HFFc6 (cell line): Measurements from ENCODE around the gene TSPAN18. TPM values are rescaled to one million over a fixed set of nuclear protein-coding genes. Genes with fewer than 3 reads are reported as not detected.

ENCODE experiments used
- DNase-seq: peaks from one replicate; pipeline ENCODE4 v3.0.0-alpha.2; 2018
- H3K27ac Mint-ChIP-seq: 2 replicates; pipeline ENCODE4 v1.8.0; 2020; ENCODE audit warnings: mild to moderate bottlenecking, mixed read lengths
- H3K27me3 Mint-ChIP-seq: 2 replicates; pipeline ENCODE4 v1.8.0; 2021; ENCODE audit warnings: mild to moderate bottlenecking, moderate library complexity, mixed read lengths; ENCODE audit not compliant: insufficient read depth
- H3K36me3 Mint-ChIP-seq: 2 replicates; pipeline ENCODE4 v1.8.0; 2021; ENCODE audit warnings: low read depth, mixed read lengths
- H3K4me1 Mint-ChIP-seq: 2 replicates; pipeline ENCODE4 v1.8.0; 2020; ENCODE audit warnings: low read depth, mixed read lengths
- H3K4me3 Mint-ChIP-seq: 2 replicates; pipeline ENCODE4 v1.8.0; 2020; ENCODE audit warnings: mild to moderate bottlenecking, moderate library complexity, mixed read lengths
- H3K9me3 Mint-ChIP-seq: 2 replicates; pipeline ENCODE4 v1.8.0; 2020; ENCODE audit warnings: mild to moderate bottlenecking, mixed read lengths
- CTCF ChIP-seq: fragments of 200-600 bp; sonication (generic); IDR thresholded peaks from 2 replicates; pipeline ENCODE4 v1.5.0; 2021; ENCODE audit warnings: antibody characterized with exemption, mild to moderate bottlenecking
- total RNA-seq, 6 experiments: library from RNA; stranded (reverse); fragmentation: NEBNext Ultra II Directional; extraction: Animal tissue kit (Norgen Biotek cat#: 25700); gene quantifications; 2 replicates in 1 of 6; 3 replicates in 5 of 6; pipeline ENCODE4 v1.2.3, GENCODE V29; 2021

TSPAN18 gene
- total RNA-seq, 6 experiments from 2014 or later, result 0.09 TPM; not detected in 5

DNA sequence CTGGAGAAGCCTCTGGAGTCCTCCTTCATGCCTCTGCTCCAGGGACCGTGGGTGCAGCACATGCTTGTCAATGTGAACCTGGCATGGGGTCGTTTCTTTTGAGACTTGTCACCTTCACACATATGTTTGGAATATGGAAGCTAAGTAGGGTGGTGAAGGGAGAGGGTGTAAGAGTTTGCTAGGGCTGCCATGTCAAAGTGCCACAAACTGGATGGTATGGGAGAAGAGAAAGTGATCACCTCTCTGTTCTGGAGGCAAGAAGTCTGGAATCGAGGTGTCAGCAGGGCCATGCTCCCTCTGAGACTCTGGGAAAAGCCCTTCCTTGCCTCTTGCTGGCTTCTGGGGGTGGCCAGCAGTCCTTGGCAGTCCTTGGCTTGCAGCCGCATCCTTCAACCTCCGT, 8.7 kb upstream of the TSPAN18 start:
- Mint-ChIP-seq H3K9me3 (no peaks in the 10 kb centered on the region), H3K36me3 (no peaks in the 10 kb centered on the region), H3K4me1 (no peaks in the 10 kb centered on the region), H3K27me3 (peaks cover 34% of the 10 kb centered on the region), H3K27ac (no peak overlapping the region), H3K4me3 (no peak overlapping the region)
- TF ChIP-seq CTCF, result no peak
- DNase-seq, result no peak

DNA sequence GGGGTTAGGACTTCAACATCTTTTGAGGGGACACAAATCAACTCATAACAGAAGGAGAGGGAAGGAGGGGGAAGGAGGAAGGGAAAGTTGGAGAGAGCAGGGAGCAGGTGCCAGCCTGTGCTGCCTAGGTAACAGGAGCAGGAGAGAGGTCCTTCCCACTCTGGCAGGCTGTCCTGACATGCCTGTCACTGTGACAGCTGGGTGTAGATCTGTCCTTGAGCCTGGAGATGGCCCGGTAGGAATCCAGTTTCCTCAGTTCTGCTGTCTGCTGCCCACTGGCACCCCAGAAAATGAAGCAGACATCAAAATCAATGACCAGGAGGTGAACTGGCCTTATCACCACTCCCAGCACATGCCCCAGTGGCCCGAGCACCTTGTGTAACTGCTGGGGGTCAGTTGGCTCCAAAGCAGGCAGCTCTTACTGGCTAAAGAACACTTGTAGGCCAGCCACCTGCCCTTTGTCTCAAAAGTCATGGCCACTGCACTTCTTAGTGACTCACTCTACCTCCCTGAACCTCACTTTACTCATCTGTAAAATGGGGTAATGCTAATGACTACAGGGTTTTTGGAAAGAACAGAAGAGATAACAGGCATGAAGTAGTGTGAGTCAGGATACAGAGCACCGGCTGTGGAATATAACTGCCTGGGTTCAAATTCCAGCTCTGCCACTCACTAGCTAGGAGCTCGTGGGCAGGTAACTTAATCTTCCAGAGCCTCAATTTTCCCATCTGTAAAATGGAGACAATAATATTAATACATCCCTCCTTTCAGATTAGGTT, 8.0 kb upstream of the TSPAN18 start:
- H3K27me3 Mint-ChIP-seq, result peaks cover 39% of the 10 kb centered on the region
- no peak for TF ChIP-seq CTCF
- H3K9me3 Mint-ChIP-seq, result no peaks in the 10 kb centered on the region
- H3K27ac Mint-ChIP-seq, result no peak overlapping the region
- H3K4me1 Mint-ChIP-seq, result no peaks in the 10 kb centered on the region
- H3K36me3 Mint-ChIP-seq, result no peaks in the 10 kb centered on the region
- DNase-seq, result no peak
- no peak overlapping the region for H3K4me3 Mint-ChIP-seq

- Mint-ChIP-seq H3K4me1 (peaks cover 6% of the 10 kb centered on the region; the same call in 1 of the 2 replicates), H3K9me3 (no peaks in the 10 kb centered on the region), H3K27ac (no peak overlapping the region), H3K36me3 (no peaks in the 10 kb centered on the region), H3K27me3 (peaks cover 53% of the 10 kb centered on the region), H3K4me3 (no peak overlapping the region)
- no peak for DNase-seq
- no peak for TF ChIP-seq CTCF
Measured at GRCh38 chr11:44725016-44725685, 1.6 kb upstream of the TSPAN18 start.

DNA sequence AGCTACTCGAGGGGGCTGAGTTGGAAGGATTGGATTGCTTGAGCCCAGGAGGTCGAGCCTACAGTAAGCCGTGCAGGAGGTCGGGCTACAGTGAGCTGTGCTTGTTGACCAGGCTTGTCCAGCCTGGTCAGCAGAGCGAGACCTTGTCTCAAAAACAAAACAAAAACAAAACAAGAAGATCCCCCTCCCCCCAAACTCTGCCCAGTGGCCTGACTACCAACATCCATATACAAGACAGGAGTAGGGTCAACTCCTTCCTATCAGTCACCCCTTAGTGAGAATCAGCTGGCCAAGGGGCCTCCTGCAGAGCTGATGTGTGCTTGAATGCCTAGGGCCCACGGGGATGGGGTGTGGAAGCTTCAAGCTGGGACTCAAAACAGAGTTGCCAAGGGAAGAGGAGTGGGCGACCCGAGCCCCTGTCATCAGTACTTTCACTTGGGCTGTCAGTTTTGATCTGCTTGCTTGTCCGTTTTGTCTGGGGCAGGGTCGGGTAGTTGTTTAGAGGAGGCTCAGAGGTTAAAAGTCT, 942 bp upstream of the TSPAN18 start:
- Mint-ChIP-seq H3K27ac (no peak overlapping the region), H3K36me3 (no peaks in the 10 kb centered on the region), H3K4me1 (peaks cover 6% of the 10 kb centered on the region; the same call in 1 of the 2 replicates), H3K27me3 (peaks cover 56% of the 10 kb centered on the region), H3K9me3 (no peaks in the 10 kb centered on the region), H3K4me3 (no peak overlapping the region)
- DNase-seq, result no peak
- no peak for TF ChIP-seq CTCF

GRCh38 chr11:44727114-44727372, 281 bp downstream of the TSPAN18 start:
- H3K4me3 Mint-ChIP-seq, result no peak overlapping the region

More at GRCh38 chr11:44727114-44727372, 281 bp downstream of the TSPAN18 start:
- DNase-seq, result no peak
- Mint-ChIP-seq H3K9me3 (no peaks in the 10 kb centered on the region), H3K27ac (no peak overlapping the region), H3K27me3 (peaks cover 61% of the 10 kb centered on the region), H3K36me3 (no peaks in the 10 kb centered on the region), H3K4me1 (peaks cover 6% of the 10 kb centered on the region; the same call in 1 of the 2 replicates)
- no peak for TF ChIP-seq CTCF
